DLD1 (cell line): Measurements from ENCODE around the gene LPP.
"Not testable (repeated sequence)": the region's sequence is repeated elsewhere in the genome, so short reads cannot be mapped to it uniquely, and the experiment has no call there.

ENCODE experiments used
- in situ Hi-C: cut with HindIII; loops from 2 replicates; pipeline ENCODE4 v1.10.0; 2017; ENCODE audit warnings: low sequenced_read_pairs

LPP gene

GRCh38 chr3:188602620-188603019, 448.7 kb downstream of the LPP start:
- in situ Hi-C loops = no loop called here

GRCh38 chr3:188604651-188605050, 450.7 kb downstream of the LPP start:
- in situ Hi-C loops = no loop called here

- in situ Hi-C loops = no loop called here
Measured at GRCh38 chr3:188605231-188605630, 451.3 kb downstream of the LPP start.

GRCh38 chr3:188605905-188606304, 451.9 kb downstream of the LPP start:
- in situ Hi-C loops = no loop called here

GRCh38 chr3:188607805-188608315, 453.9 kb downstream of the LPP start:
- in situ Hi-C loops = no loop called here

- in situ Hi-C loops = no loop called here
Measured at GRCh38 chr3:188608401-188608800, 454.4 kb downstream of the LPP start.

GRCh38 chr3:188613721-188614120, 459.8 kb downstream of the LPP start:
- in situ Hi-C loops = not testable (repeated sequence)

- in situ Hi-C loops = no loop called here
Measured at GRCh38 chr3:188617270-188617669, 463.3 kb downstream of the LPP start.

- in situ Hi-C loops = no loop called here
Measured at GRCh38 chr3:188617988-188618701, 464.2 kb downstream of the LPP start.

GRCh38 chr3:188620752-188621151, 466.8 kb downstream of the LPP start:
- in situ Hi-C loops = no loop called here

GRCh38 chr3:188624384-188624783, 470.4 kb downstream of the LPP start:
- in situ Hi-C loops = no loop called here

- in situ Hi-C loops = no loop called here
Measured at GRCh38 chr3:188624828-188625227, 470.9 kb downstream of the LPP start.

- in situ Hi-C loops = no loop called here
Measured at GRCh38 chr3:188627652-188628051, 473.7 kb downstream of the LPP start.

GRCh38 chr3:188631291-188632010, 477.5 kb downstream of the LPP start:
- in situ Hi-C loops = no loop called here

- in situ Hi-C loops = no loop called here
Measured at GRCh38 chr3:188633206-188633605, 479.2 kb downstream of the LPP start.

GRCh38 chr3:188634285-188634684, 480.3 kb downstream of the LPP start:
- in situ Hi-C loops = no loop called here

- in situ Hi-C loops = no loop called here
Measured at GRCh38 chr3:188635258-188636042, 481.5 kb downstream of the LPP start.

GRCh38 chr3:188636292-188636691, 482.3 kb downstream of the LPP start:
- in situ Hi-C loops = not testable (repeated sequence)

GRCh38 chr3:188641076-188641475, 487.1 kb downstream of the LPP start:
- in situ Hi-C loops = no loop called here

GRCh38 chr3:188643736-188644135, 489.8 kb downstream of the LPP start:
- in situ Hi-C loops = no loop called here

- in situ Hi-C loops = no loop called here
Measured at GRCh38 chr3:188646592-188646991, 492.6 kb downstream of the LPP start.
